ENCODE measurements around the gene CALCOCO1. TPM values are rescaled to one million over a fixed set of nuclear protein-coding genes. Genes with fewer than 3 reads are reported as not detected.
"Not testable (repeated sequence)": the region's sequence is repeated elsewhere in the genome, so short reads cannot be mapped to it uniquely, and the experiment has no call there.

CALCOCO1 gene
- total and polyA plus RNA-seq, 10 of the 15 experiments (the other 5 are each of a cell fraction or from before 2014, with no cell fraction given) = 2.8 to 55.9 (median 13.7) TPM

DNA sequence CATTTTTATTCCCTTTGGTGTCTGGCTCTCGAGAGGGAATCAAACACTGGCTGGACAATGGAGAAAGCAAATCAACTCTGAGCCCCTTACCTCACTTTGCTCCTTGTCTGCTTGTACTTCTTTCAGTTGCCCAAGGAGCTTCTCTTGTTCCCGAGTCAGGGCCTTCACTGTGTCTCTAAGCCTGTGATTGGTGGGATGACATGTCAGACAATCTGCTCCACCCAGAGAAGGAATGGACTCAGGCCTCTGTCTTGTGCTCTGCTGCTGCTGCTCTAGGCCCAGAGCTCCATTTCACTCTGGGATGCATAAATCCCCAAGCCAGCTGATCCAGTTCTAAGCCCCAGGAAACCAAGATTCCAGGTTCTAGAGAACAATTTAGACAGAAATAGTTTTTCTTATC is 7.6 kb downstream of the CALCOCO1 start (continued):
- TF ChIP-seq, protein P1, sequence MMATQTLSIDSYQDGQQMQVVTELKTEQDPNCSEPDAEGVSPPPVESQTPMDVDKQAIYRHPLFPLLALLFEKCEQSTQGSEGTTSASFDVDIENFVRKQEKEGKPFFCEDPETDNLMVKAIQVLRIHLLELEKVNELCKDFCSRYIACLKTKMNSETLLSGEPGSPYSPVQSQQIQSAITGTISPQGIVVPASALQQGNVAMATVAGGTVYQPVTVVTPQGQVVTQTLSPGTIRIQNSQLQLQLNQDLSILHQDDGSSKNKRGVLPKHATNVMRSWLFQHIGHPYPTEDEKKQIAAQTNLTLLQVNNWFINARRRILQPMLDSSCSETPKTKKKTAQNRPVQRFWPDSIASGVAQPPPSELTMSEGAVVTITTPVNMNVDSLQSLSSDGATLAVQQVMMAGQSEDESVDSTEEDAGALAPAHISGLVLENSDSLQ (IDR thresholded peaks at IDR 0.05) = peak; percentile 46
- TF ChIP-seq NR2C1 (IDR thresholded peaks at IDR 0.05) (no peak), ASH2L (IDR thresholded peaks at IDR 0.05; ENCODE audit: borderline replicate concordance, low read depth) (no peak), TBL1XR1 (IDR thresholded peaks at IDR 0.05; ENCODE audit: low read depth, low read length) (no peak)
- TF ChIP-seq, protein P2, sequence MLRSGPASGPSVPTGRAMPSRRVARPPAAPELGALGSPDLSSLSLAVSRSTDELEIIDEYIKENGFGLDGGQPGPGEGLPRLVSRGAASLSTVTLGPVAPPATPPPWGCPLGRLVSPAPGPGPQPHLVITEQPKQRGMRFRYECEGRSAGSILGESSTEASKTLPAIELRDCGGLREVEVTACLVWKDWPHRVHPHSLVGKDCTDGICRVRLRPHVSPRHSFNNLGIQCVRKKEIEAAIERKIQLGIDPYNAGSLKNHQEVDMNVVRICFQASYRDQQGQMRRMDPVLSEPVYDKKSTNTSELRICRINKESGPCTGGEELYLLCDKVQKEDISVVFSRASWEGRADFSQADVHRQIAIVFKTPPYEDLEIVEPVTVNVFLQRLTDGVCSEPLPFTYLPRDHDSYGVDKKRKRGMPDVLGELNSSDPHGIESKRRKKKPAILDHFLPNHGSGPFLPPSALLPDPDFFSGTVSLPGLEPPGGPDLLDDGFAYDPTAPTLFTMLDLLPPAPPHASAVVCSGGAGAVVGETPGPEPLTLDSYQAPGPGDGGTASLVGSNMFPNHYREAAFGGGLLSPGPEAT (IDR thresholded peaks at IDR 0.05; ENCODE audit: low read depth) = no peak

DNA sequence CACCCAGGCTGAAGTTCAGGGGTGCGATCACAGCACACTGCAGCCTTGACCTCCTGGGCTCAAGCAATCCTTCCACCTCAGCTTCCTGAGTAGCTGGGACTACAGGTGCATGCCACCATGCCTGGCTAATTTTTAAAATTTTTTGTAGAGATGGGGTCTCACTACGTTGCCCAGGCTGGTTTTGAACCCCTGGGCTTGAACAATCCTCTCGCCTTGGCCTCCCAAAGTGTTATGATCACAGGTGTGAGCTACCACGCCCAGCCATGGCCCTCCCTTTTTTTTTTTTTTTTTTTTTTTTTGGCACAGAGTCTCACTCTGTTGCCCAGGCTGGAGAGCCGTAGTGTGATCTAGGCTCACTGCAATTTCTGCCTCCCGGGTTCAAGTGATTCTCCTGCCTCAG is 8.7 kb downstream of the CALCOCO1 start:
- H3K27me3 ChIP-seq (replicated peaks in 1 of 2; ENCODE audit: control insufficient read depth in 2 of 2, insufficient read depth in 2 of 2, low read length in 1 of 2); H4K20me1 ChIP-seq (ENCODE audit: control insufficient read depth, insufficient read depth); in situ Hi-C loops (cut with MboI); intact Hi-C loops (cut with micrococcal nuclease; ENCODE audit: unreplicated experiment); H3K4me3 ChIP-seq; H3K36me3 ChIP-seq (ENCODE audit: control insufficient read depth in 2 of 2, insufficient read depth in 2 of 2, low read length in 1 of 2); FAIRE-seq; H3K79me2 ChIP-seq (ENCODE audit: control insufficient read depth, insufficient read depth, low read length); H3K9ac ChIP-seq (ENCODE audit: control insufficient read depth, insufficient read depth, low read length); ATAC-seq; RAD21 ChIA-PET (ENCODE audit: unreplicated experiment); H3K9me3 ChIP-seq (replicated peaks; ENCODE audit: control insufficient read depth, insufficient read depth, low read length); H2AFZ ChIP-seq (ENCODE audit: control insufficient read depth, low read depth, low read length); BruUV-seq (replicated peaks); H3K27ac ChIP-seq (ENCODE audit: control insufficient read depth, insufficient read depth); DNase-seq (ENCODE audit: low read depth, low spot score); H3K4me2 ChIP-seq (ENCODE audit: control insufficient read depth, insufficient read depth): not testable (repeated sequence)
- ChIA-PET CTCF (interaction anchor here (0.6 to 7.3 kb wide), 4 partner anchors 12 to 253 kb away, joined by 3 to 66 read pairs (median 4); no protein-coding TSS in a partner anchor), POLR2A (interaction anchor here (0.7 to 2.5 kb wide), 2 partner anchors 10 to 34 kb away, joined by 4 to 11 read pairs; partner anchors contain the start of gene CALCOCO1), SMC1A (ENCODE audit: uncharacterized antibody, unreplicated experiment) (interaction anchor here (1.1 to 1.5 kb wide), 2 partner anchors 10 to 16 kb away, joined by 3 to 4 read pairs; no protein-coding TSS in a partner anchor)
- H3K4me1 ChIP-seq (ENCODE audit: control insufficient read depth, insufficient read depth, low read length) = peaks cover 13% of the 10 kb centered on the region
- WGBS (ENCODE audit: insufficient coverage, insufficient replicate concordance, low lambda C conversion rate, missing lambda C conversion rate) = 75% methylated on average over 5 of the region's 6 CpGs

Data from GM12878 (cell line).